OCI-LY1 (cell line): ENCODE results near the gene ITGA6.

Experiments
- EZH2 ChIP-seq: fragments of 200-600 bp; sonication (generic), shearing (Covaris generic); IDR thresholded peaks from 2 replicates; pipeline ENCODE4 v1.8.0; 2017; ENCODE audit warnings: borderline replicate concordance, mixed run types, mild to moderate bottlenecking, antibody characterized with exemption, low read length, moderate library complexity, mixed read lengths
- TF ChIP-seq, protein P1 (sequence below): fragments of 200-600 bp; sonication (generic), shearing (Covaris generic); IDR thresholded peaks from 2 replicates; pipeline ENCODE4 v1.5.1; 2017; ENCODE audit warnings: mild to moderate bottlenecking, antibody characterized with exemption, low read length, moderate library complexity, mixed read lengths

DNA sequence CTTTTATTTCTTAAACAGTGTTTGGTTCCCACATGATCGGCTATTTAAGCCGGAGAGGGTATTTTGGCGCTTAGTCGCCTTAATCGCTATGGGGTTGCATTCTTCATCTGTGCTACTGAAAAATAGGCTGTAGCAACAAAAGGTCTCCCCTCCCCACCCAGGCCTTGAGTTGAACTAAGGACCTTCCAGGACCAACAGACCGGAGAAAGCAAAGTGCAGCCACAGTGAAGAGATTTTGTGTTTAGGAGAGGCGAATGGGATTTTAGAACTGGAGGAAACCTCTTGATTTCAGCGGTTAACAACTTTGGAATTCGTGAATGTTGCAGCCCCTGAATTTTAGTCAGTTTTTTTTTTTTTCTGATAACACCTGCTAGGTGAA is 1.4 kb downstream of the ITGA6 start:
- no peak for TF ChIP-seq EZH2
- TF ChIP-seq, protein P1, sequence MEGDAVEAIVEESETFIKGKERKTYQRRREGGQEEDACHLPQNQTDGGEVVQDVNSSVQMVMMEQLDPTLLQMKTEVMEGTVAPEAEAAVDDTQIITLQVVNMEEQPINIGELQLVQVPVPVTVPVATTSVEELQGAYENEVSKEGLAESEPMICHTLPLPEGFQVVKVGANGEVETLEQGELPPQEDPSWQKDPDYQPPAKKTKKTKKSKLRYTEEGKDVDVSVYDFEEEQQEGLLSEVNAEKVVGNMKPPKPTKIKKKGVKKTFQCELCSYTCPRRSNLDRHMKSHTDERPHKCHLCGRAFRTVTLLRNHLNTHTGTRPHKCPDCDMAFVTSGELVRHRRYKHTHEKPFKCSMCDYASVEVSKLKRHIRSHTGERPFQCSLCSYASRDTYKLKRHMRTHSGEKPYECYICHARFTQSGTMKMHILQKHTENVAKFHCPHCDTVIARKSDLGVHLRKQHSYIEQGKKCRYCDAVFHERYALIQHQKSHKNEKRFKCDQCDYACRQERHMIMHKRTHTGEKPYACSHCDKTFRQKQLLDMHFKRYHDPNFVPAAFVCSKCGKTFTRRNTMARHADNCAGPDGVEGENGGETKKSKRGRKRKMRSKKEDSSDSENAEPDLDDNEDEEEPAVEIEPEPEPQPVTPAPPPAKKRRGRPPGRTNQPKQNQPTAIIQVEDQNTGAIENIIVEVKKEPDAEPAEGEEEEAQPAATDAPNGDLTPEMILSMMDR = no peak
